ENCODE data around the gene MYO1D. TPM values are rescaled to one million over a fixed set of nuclear protein-coding genes. Genes with fewer than 3 reads are reported as not detected.
A peak's percentile ranks its signal among the peaks of the same experiment; 100 is the strongest.

Gene MYO1D
- total RNA-seq, 2 donors from 2014 or later = 162 to 201 TPM

GRCh38 chr17:32801193-32801592, 75.7 kb downstream of the MYO1D start:
- DNase-seq (ENCODE audit: low spot score) = peak; percentile 74
- intact Hi-C loops (cut with DNase I) = no loop called here

- intact Hi-C loops (cut with DNase I) = no loop called here
- DNase-seq (ENCODE audit: low spot score) = no peak
Observed at GRCh38 chr17:32798938-32799337, 78.0 kb downstream of the MYO1D start.

GRCh38 chr17:32795339-32795979, 81.5 kb downstream of the MYO1D start:
- intact Hi-C loops (cut with DNase I) = no loop called here
- DNase-seq (ENCODE audit: low spot score) = no peak

- no peak for DNase-seq (ENCODE audit: low spot score)
- intact Hi-C loops (cut with DNase I) = no loop called here
Observed at GRCh38 chr17:32794533-32795246, 82.2 kb downstream of the MYO1D start.

GRCh38 chr17:32793841-32794240, 83.1 kb downstream of the MYO1D start:
- intact Hi-C loops (cut with DNase I) = no loop called here
- no peak for DNase-seq (ENCODE audit: low spot score)

GRCh38 chr17:32792207-32792606, 84.7 kb downstream of the MYO1D start:
- DNase-seq (ENCODE audit: low spot score) = no peak

GRCh38 chr17:32786169-32786568, 90.8 kb downstream of the MYO1D start:
- no peak for DNase-seq (ENCODE audit: low spot score)
- intact Hi-C loops (cut with DNase I) = loop anchor here in 1 of 2 donors (10.0 kb wide), 1 partner anchor 119 kb away; no protein-coding TSS in a partner anchor

More at GRCh38 chr17:32792207-32792606, 84.7 kb downstream of the MYO1D start:
- intact Hi-C loops (cut with DNase I) = no loop called here

- intact Hi-C loops (cut with DNase I) = loop anchor here in 1 of 2 donors (2.0 to 10.0 kb wide), 2 partner anchors 93 to 121 kb away; partner anchors contain the start of gene MYO1D
- DNase-seq (ENCODE audit: low spot score) = no peak
Observed at GRCh38 chr17:32784113-32784512, 92.8 kb downstream of the MYO1D start.

- intact Hi-C loops (cut with DNase I) = loop anchor here (1.0 to 10.0 kb wide), 3 partner anchors 93 to 121 kb away; partner anchors contain the start of gene MYO1D (in 1 of the 2)
- no peak for DNase-seq (ENCODE audit: low spot score)
Observed at GRCh38 chr17:32783602-32784001, 93.3 kb downstream of the MYO1D start.

- intact Hi-C loops (cut with DNase I) = loop anchor here in 1 of 2 donors (10.0 kb wide), 1 partner anchor 124 kb away; no protein-coding TSS in a partner anchor
- no peak for DNase-seq (ENCODE audit: low spot score)
Observed at GRCh38 chr17:32780721-32781120, 96.2 kb downstream of the MYO1D start.

- DNase-seq (ENCODE audit: low spot score) = no peak
- intact Hi-C loops (cut with DNase I) = no loop called here
Observed at GRCh38 chr17:32777922-32778321, 99.0 kb downstream of the MYO1D start.

GRCh38 chr17:32777436-32777835, 99.5 kb downstream of the MYO1D start:
- no peak for DNase-seq (ENCODE audit: low spot score)
- intact Hi-C loops (cut with DNase I) = no loop called here

- intact Hi-C loops (cut with DNase I) = no loop called here
- no peak for DNase-seq (ENCODE audit: low spot score)
Observed at GRCh38 chr17:32774695-32775084, 102.2 kb downstream of the MYO1D start.

GRCh38 chr17:32773856-32774694, 102.8 kb downstream of the MYO1D start:
- intact Hi-C loops (cut with DNase I) = no loop called here
- no peak for DNase-seq (ENCODE audit: low spot score)

- no peak for DNase-seq (ENCODE audit: low spot score)
- intact Hi-C loops (cut with DNase I) = no loop called here
Observed at GRCh38 chr17:32772453-32773025, 104.4 kb downstream of the MYO1D start.

GRCh38 chr17:32771396-32771795, 105.5 kb downstream of the MYO1D start:
- DNase-seq (ENCODE audit: low spot score) = no peak
- intact Hi-C loops (cut with DNase I) = no loop called here

GRCh38 chr17:32769846-32770245, 107.1 kb downstream of the MYO1D start:
- intact Hi-C loops (cut with DNase I) = no loop called here
- no peak for DNase-seq (ENCODE audit: low spot score)

GRCh38 chr17:32763855-32764439, 113.0 kb downstream of the MYO1D start:
- DNase-seq (ENCODE audit: low spot score) = no peak
- intact Hi-C loops (cut with DNase I) = no loop called here

GRCh38 chr17:32759476-32759875, 117.4 kb downstream of the MYO1D start:
- DNase-seq (ENCODE audit: low spot score) = no peak
- intact Hi-C loops (cut with DNase I) = loop anchor here in 1 of 2 donors (10.0 kb wide), 1 partner anchor 275 kb away; the partner anchor contains the start of gene CDK5R1
